Ovary (tissue), 3 donors: ENCODE data around the gene NUP62.

ENCODE experiments used
- CTCF ChIP-seq, 3 donors: fragments of 450-650 bp in 2 of 3; fragments of 200-600 bp in 1 of 3; IDR thresholded peaks; one replicate each; pipeline versions ENCODE4 v1.5.1 to v1.8.0; 2016 to 2022; ENCODE audit warnings: antibody characterized with exemption in 3 of 3, mild to moderate bottlenecking in 1 of 3
- EP300 ChIP-seq: sonication (generic); formaldehyde crosslinking; IDR thresholded peaks from one replicate; pipeline ENCODE4 v1.6.1; 2017; ENCODE audit warnings: antibody characterized with exemption
- POLR2A ChIP-seq: fragments of 450-650 bp; IDR thresholded peaks from one replicate; pipeline ENCODE4 v1.6.1; 2017; ENCODE audit warnings: antibody characterized with exemption, mild to moderate bottlenecking, moderate library complexity
- donor health status: DM: no; HTN: no; CAD: no.

- no peak for TF ChIP-seq CTCF (IDR thresholded peaks at IDR 0.05)
- no peak for TF ChIP-seq POLR2A
- TF ChIP-seq EP300: no peak
Observed at GRCh38 chr19:49884760-49885159, 44.5 kb downstream of the NUP62 start.
